Naive thymus-derived CD4-positive, alpha-beta T cell (primary cell): ENCODE measurements around the gene DCUN1D3. TPM values are rescaled to one million over a fixed set of nuclear protein-coding genes. Genes with fewer than 3 reads are reported as not detected.

Source experiments
- ATAC-seq: fragments of 150-1000 bp; cut with Tn5 transposase; 2 replicates; pipeline ENCODE4 v1.10.0; 2021; ENCODE audit warnings: mild to moderate bottlenecking, moderate library complexity
- CTCF ChIA-PET: fragments of 350-600 bp; sonication (Branson Sonifier 250); formaldehyde crosslinking; loops from one replicate; lab custom pipeline; 2021; ENCODE audit warnings: antibody characterized with exemption; lab: Charles Lee
- POLR2A ChIA-PET: fragments of 350-600 bp; sonication (Branson Sonifier 250); formaldehyde crosslinking; loops from one replicate; lab custom pipeline; 2021; ENCODE audit warnings: antibody characterized with exemption, inconsistent platforms; lab: Charles Lee
- DNase-seq, 9 donors: peaks; one replicate each; pipeline versions ENCODE4 v3.0.0 to v3.0.0-alpha.2; 2020 to 2022; ENCODE audit warnings: mixed read lengths in 1 of 9
- H3K27ac ChIP-seq: one replicate; pipeline ENCODE4 v1.7.0; 2013; ENCODE audit warnings: mild to moderate bottlenecking, low read depth, low read length, moderate library complexity
- H3K27me3 ChIP-seq, 2 donors: one replicate each; pipeline ENCODE4 v1.7.0; 2013; ENCODE audit warnings: low read length in 2 of 2, mild to moderate bottlenecking in 2 of 2, moderate library complexity in 2 of 2; ENCODE audit not compliant: control insufficient read depth in 2 of 2, insufficient read depth in 2 of 2
- H3K36me3 ChIP-seq, 3 experiments: 1 replicate in 2 of 3; 2 replicates in 1 of 3; pipeline ENCODE4 v1.7.0; 2013; ENCODE audit warnings: low read length in 3 of 3, mild to moderate bottlenecking in 3 of 3, moderate library complexity in 1 of 3; ENCODE audit not compliant: insufficient read depth in 3 of 3, control insufficient read depth in 2 of 3
- H3K4me1 ChIP-seq, 2 donors: one replicate each; pipeline ENCODE4 v1.7.0; 2013; ENCODE audit warnings: low read length in 2 of 2, mild to moderate bottlenecking in 2 of 2, moderate library complexity in 1 of 2; ENCODE audit not compliant: control insufficient read depth in 2 of 2, insufficient read depth in 2 of 2
- H3K4me3 ChIP-seq: 2 replicates; pipeline ENCODE4 v1.7.0; 2013; ENCODE audit warnings: mild to moderate bottlenecking, low read length
- H3K9me3 ChIP-seq, 3 experiments: 1 replicate in 2 of 3; 2 replicates in 1 of 3; pipeline ENCODE4 v1.7.0; 2013; ENCODE audit warnings: low read length in 3 of 3; ENCODE audit not compliant: control insufficient read depth in 2 of 3
- H3K27ac Mint-ChIP-seq, 9 donors: one replicate each; pipeline ENCODE4 v1.8.0; 2020 to 2022; ENCODE audit warnings: mixed read lengths in 9 of 9, mild to moderate bottlenecking in 8 of 9, moderate library complexity in 5 of 9, inconsistent platforms in 2 of 9
- H3K27me3 Mint-ChIP-seq, 5 donors: one replicate each; pipeline ENCODE4 v1.8.0; 2021 to 2022; ENCODE audit warnings: mixed read lengths in 5 of 5, mild to moderate bottlenecking in 1 of 5
- H3K36me3 Mint-ChIP-seq, 5 donors: one replicate each; pipeline ENCODE4 v1.8.0; 2020 to 2022; ENCODE audit warnings: mixed read lengths in 5 of 5, mild to moderate bottlenecking in 3 of 5, inconsistent platforms in 1 of 5
- H3K4me1 Mint-ChIP-seq, 7 donors: one replicate each; pipeline ENCODE4 v1.8.0; 2020 to 2022; ENCODE audit warnings: mixed read lengths in 7 of 7, mild to moderate bottlenecking in 3 of 7, inconsistent platforms in 1 of 7
- H3K4me3 Mint-ChIP-seq, 10 donors: one replicate each; pipeline ENCODE4 v1.8.0; 2020 to 2022; ENCODE audit warnings: mild to moderate bottlenecking in 10 of 10, mixed read lengths in 10 of 10, moderate library complexity in 6 of 10, inconsistent platforms in 2 of 10
- H3K9me3 Mint-ChIP-seq, 11 donors: one replicate each; pipeline ENCODE4 v1.8.0; 2020 to 2022; ENCODE audit warnings: mixed read lengths in 11 of 11, mild to moderate bottlenecking in 4 of 11, inconsistent platforms in 1 of 11, moderate library complexity in 1 of 11
- intact Hi-C, 2 donors: fragments of 100-400 bp; cut with micrococcal nuclease; formaldehyde crosslinking; loops; one replicate each; pipeline ENCODE4 v1.15.1; 2023
- polyA plus RNA-seq, 2 donors: library from polyadenylated mRNA; unstranded; fragments of 300-500 nt; fragmentation: Illumina TruSeq; gene quantifications; one replicate each; pipeline ENCODE4 v1.2.3, GENCODE V29; 2021
- total RNA-seq, 6 experiments: library from RNA in 5 of 6; stranded (reverse) in 5 of 6; gene quantifications; 1 replicate in 5 of 6; 2 replicates in 1 of 6; pipeline ENCODE4 v1.2.3 and lab custom pipeline; 2021 to 2026

DCUN1D3 gene
- total and polyA plus RNA-seq, 7 experiments from 2014 or later = 0.82 to 15.7 (median 5.1) TPM

GRCh38 chr16:20859699-20860098 is 40.5 kb downstream of the DCUN1D3 start:
- Mint-ChIP-seq H3K36me3 (peaks cover 7 to 52% (median 26%) of the 10 kb centered on the region in 5 donors), H3K27ac (peak overlapping the region in 1 of 9 donors; percentile 41), H3K4me3 (no peak overlapping the region), H3K4me1 (peaks cover 0 to 26% (median 2%) of the 10 kb centered on the region in 7 donors), H3K27me3 (no peaks in the 10 kb centered on the region), H3K9me3 (peaks cover 0 to 3% (median 0%) of the 10 kb centered on the region in 11 donors)
- ChIA-PET CTCF (no interaction called here), POLR2A (no interaction called here)
- Histone ChIP-seq H3K27ac (no peak overlapping the region), H3K4me1 (no peaks in the 10 kb centered on the region), H3K9me3 (no peaks in the 10 kb centered on the region), H3K27me3 (no peaks in the 10 kb centered on the region), H3K4me3 (no peak overlapping the region), H3K36me3 (peaks cover 0 to 27% (median 0%) of the 10 kb centered on the region in 3 experiments)
- ATAC-seq (no peak), DNase-seq (no peak)
- intact Hi-C loops = loop anchor here in 1 of 2 donors (10.0 kb wide), 2 partner anchors 315 to 695 kb away; no protein-coding TSS in a partner anchor

GRCh38 chr16:20859229-20859628 is 40.9 kb downstream of the DCUN1D3 start:
- peaks cover 0 to 23% (median 2%) of the 10 kb centered on the region in 7 donors for H3K4me1 Mint-ChIP-seq
- DNase-seq (no peak), ATAC-seq (no peak)
- no peak overlapping the region for H3K4me3 ChIP-seq
- intact Hi-C loops = loop anchor here in 1 of 2 donors (10.0 kb wide), 2 partner anchors 316 to 696 kb away; no protein-coding TSS in a partner anchor
- ChIA-PET POLR2A (no interaction called here), CTCF (no interaction called here)
- H3K36me3 ChIP-seq = peaks cover 0 to 27% (median 0%) of the 10 kb centered on the region in 3 experiments
- no peaks in the 10 kb centered on the region for H3K9me3 ChIP-seq
- no peak overlapping the region for H3K27ac Mint-ChIP-seq
- H3K9me3 Mint-ChIP-seq = peaks cover 0 to 3% (median 0%) of the 10 kb centered on the region in 11 donors
- no peaks in the 10 kb centered on the region for H3K27me3 Mint-ChIP-seq
- H3K4me1 ChIP-seq = no peaks in the 10 kb centered on the region
- no peaks in the 10 kb centered on the region for H3K27me3 ChIP-seq
- peaks cover 7 to 50% (median 26%) of the 10 kb centered on the region in 5 donors for H3K36me3 Mint-ChIP-seq
- no peak overlapping the region for H3K4me3 Mint-ChIP-seq
- H3K27ac ChIP-seq = no peak overlapping the region

- ATAC-seq (no peak), DNase-seq (no peak)
- Mint-ChIP-seq H3K4me3 (peak overlapping the region in 1 of 10 donors; percentile 18), H3K4me1 (peaks cover 0 to 23% (median 0%) of the 10 kb centered on the region in 7 donors), H3K36me3 (peaks cover 7 to 46% (median 24%) of the 10 kb centered on the region in 5 donors), H3K9me3 (no peaks in the 10 kb centered on the region), H3K27ac (peak overlapping the region in 2 of 9 donors; percentile 15 to 81), H3K27me3 (no peaks in the 10 kb centered on the region)
- no peak overlapping the region for H3K4me3 ChIP-seq
- no peaks in the 10 kb centered on the region for H3K4me1 ChIP-seq
- intact Hi-C loops = loop anchor here in 1 of 2 donors (10.0 kb wide), 2 partner anchors 318 to 698 kb away; no protein-coding TSS in a partner anchor
- no peaks in the 10 kb centered on the region for H3K27me3 ChIP-seq
- ChIA-PET POLR2A (no interaction called here), CTCF (no interaction called here)
- H3K9me3 ChIP-seq = no peaks in the 10 kb centered on the region
- H3K27ac ChIP-seq = no peak overlapping the region
- H3K36me3 ChIP-seq = peaks cover 0 to 23% (median 0%) of the 10 kb centered on the region in 3 experiments
Measured at GRCh38 chr16:20857281-20857680, 42.9 kb downstream of the DCUN1D3 start.

- DNase-seq (no peak), ATAC-seq (no peak)
- Mint-ChIP-seq H3K4me3 (no peak overlapping the region), H3K9me3 (no peaks in the 10 kb centered on the region), H3K4me1 (peaks cover 0 to 34% (median 3%) of the 10 kb centered on the region in 7 donors), H3K27ac (no peak overlapping the region), H3K36me3 (peaks cover 6 to 32% (median 8%) of the 10 kb centered on the region in 5 donors), H3K27me3 (no peaks in the 10 kb centered on the region)
- Histone ChIP-seq H3K9me3 (no peaks in the 10 kb centered on the region), H3K36me3 (peaks cover 0 to 5% (median 0%) of the 10 kb centered on the region in 3 experiments), H3K4me1 (no peaks in the 10 kb centered on the region), H3K27me3 (no peaks in the 10 kb centered on the region), H3K27ac (no peak overlapping the region), H3K4me3 (no peak overlapping the region)
- CTCF ChIA-PET = no interaction called here
- POLR2A ChIA-PET = interaction anchor here (0.7 kb wide), 1 partner anchor 1565 kb away, joined by 3 read pairs; no protein-coding TSS in a partner anchor
- intact Hi-C loops = loop anchor here (5.0 to 10.0 kb wide), 4 partner anchors 92 to 700 kb away; no protein-coding TSS in a partner anchor
Measured at GRCh38 chr16:20854963-20855362, 45.2 kb downstream of the DCUN1D3 start.

- ChIA-PET POLR2A (interaction anchor here (1.4 kb wide), 1 partner anchor 20 kb away, joined by 3 read pairs; no protein-coding TSS in a partner anchor), CTCF (interaction anchor here (1.0 to 1.3 kb wide), 2 partner anchors 22 to 230 kb away, joined by 3 read pairs; no protein-coding TSS in a partner anchor)
- H3K36me3 Mint-ChIP-seq = peaks cover 0 to 27% (median 4%) of the 10 kb centered on the region in 5 donors
- Histone ChIP-seq H3K4me1 (no peaks in the 10 kb centered on the region), H3K27ac (no peak overlapping the region), H3K9me3 (no peaks in the 10 kb centered on the region), H3K27me3 (no peaks in the 10 kb centered on the region), H3K4me3 (no peak overlapping the region), H3K36me3 (no peaks in the 10 kb centered on the region)
- intact Hi-C loops = loop anchor here (1.0 to 10.0 kb wide), 5 partner anchors 25 to 701 kb away; no protein-coding TSS in a partner anchor
- DNase-seq (no peak), ATAC-seq (no peak)
- peaks cover 0 to 36% (median 5%) of the 10 kb centered on the region in 7 donors for H3K4me1 Mint-ChIP-seq
- peak overlapping the region in 1 of 9 donors; percentile 33 for H3K27ac Mint-ChIP-seq
- H3K4me3 Mint-ChIP-seq = no peak overlapping the region
- H3K27me3 Mint-ChIP-seq = no peaks in the 10 kb centered on the region
- H3K9me3 Mint-ChIP-seq = no peaks in the 10 kb centered on the region
Measured at GRCh38 chr16:20853981-20854620, 46.1 kb downstream of the DCUN1D3 start.

- H3K9me3 ChIP-seq = no peaks in the 10 kb centered on the region
- no peak overlapping the region for H3K27ac ChIP-seq
- H3K4me3 Mint-ChIP-seq = no peak overlapping the region
- H3K4me1 Mint-ChIP-seq = peaks cover 0 to 37% (median 5%) of the 10 kb centered on the region in 7 donors
- ChIA-PET CTCF (interaction anchor here (0.9 to 3.2 kb wide), 3 partner anchors 21 to 231 kb away, joined by 3 to 18 read pairs (median 4); no protein-coding TSS in a partner anchor), POLR2A (interaction anchor here (1.4 kb wide), 1 partner anchor 21 kb away, joined by 3 read pairs; no protein-coding TSS in a partner anchor)
- H3K36me3 ChIP-seq = no peaks in the 10 kb centered on the region
- H3K4me1 ChIP-seq = no peaks in the 10 kb centered on the region
- H3K27me3 Mint-ChIP-seq = no peaks in the 10 kb centered on the region
- H3K4me3 ChIP-seq = no peak overlapping the region
- H3K36me3 Mint-ChIP-seq = peaks cover 0 to 25% (median 4%) of the 10 kb centered on the region in 5 donors
- no peaks in the 10 kb centered on the region for H3K27me3 ChIP-seq
- ATAC-seq = no peak
- no peak for DNase-seq
- intact Hi-C loops = loop anchor here (1.0 to 10.0 kb wide), 5 partner anchors 24 to 702 kb away; no protein-coding TSS in a partner anchor
- H3K9me3 Mint-ChIP-seq = no peaks in the 10 kb centered on the region
- peak overlapping the region in 1 of 9 donors; percentile 51 for H3K27ac Mint-ChIP-seq
Measured at GRCh38 chr16:20853143-20853542, 47.0 kb downstream of the DCUN1D3 start.
